ENCODE data around the gene IRAK1. TPM values are rescaled to one million over a fixed set of nuclear protein-coding genes. Genes with fewer than 3 reads are reported as not detected.
A peak's percentile ranks its signal among the peaks of the same experiment; 100 is the strongest.

Gene IRAK1
- total and polyA plus RNA-seq, 2 donors from 2014 or later: 46.6 to 85.3 TPM

GRCh38 chrX:154008521-154008920 lies 11.2 kb downstream of the IRAK1 start:
- no peak overlapping the region for H3K27ac ChIP-seq (ENCODE audit: low read depth in 2 of 2, low read length in 2 of 2)
- intact Hi-C loops (cut with DNase I): no loop called here
- FAIRE-seq: no peak
- no peaks in the 10 kb centered on the region for H3K4me1 ChIP-seq (ENCODE audit: control insufficient read depth in 2 of 3, insufficient read depth in 2 of 3, low read depth in 1 of 3, low read length in 3 of 3)
- no peaks in the 10 kb centered on the region for H3K27me3 ChIP-seq (ENCODE audit: control insufficient read depth, insufficient read depth, low read length)
- no peak for TF ChIP-seq CTCF (IDR thresholded peaks at IDR 0.05; ENCODE audit: borderline replicate concordance, extremely low read depth, insufficient read depth)
- H3K4me3 ChIP-seq (ENCODE audit: low read length in 3 of 3): no peak overlapping the region
- no peak for DNase-seq
- H3K9ac ChIP-seq (ENCODE audit: low read length in 3 of 3): no peak overlapping the region
- no peaks in the 10 kb centered on the region for H3K36me3 ChIP-seq (ENCODE audit: control insufficient read depth in 2 of 3, insufficient read depth in 3 of 3, low read length in 3 of 3)
- H3K9me3 ChIP-seq (ENCODE audit: control insufficient read depth in 2 of 3, insufficient read depth in 1 of 3, low read length in 3 of 3): no peaks in the 10 kb centered on the region

DNA sequence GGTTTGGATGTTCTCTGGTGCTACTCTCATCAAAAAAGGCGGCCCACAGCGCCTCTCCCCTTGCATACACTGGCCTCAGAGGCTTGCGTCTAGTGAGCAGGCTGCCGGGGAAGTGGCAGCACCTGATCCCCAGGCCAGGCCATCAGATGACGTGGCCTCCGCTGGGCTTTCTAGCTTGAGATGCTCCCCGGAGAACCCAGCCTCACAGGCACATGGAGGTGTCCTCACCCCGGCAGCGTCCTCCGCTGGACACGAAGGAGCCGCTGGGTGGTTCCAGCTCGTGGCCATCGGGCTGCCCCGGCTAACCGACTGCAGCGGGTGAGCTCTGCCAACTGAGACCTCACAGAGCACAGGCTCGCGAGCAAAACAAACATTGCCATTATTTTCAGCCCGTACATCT lies 12.8 kb downstream of the IRAK1 start:
- no peaks in the 10 kb centered on the region for H3K36me3 ChIP-seq (ENCODE audit: control insufficient read depth in 2 of 3, insufficient read depth in 3 of 3, low read length in 3 of 3)
- no peak for TF ChIP-seq CTCF (IDR thresholded peaks at IDR 0.05; ENCODE audit: borderline replicate concordance, extremely low read depth, insufficient read depth)
- H3K27me3 ChIP-seq (ENCODE audit: control insufficient read depth, insufficient read depth, low read length): no peaks in the 10 kb centered on the region
- H3K9ac ChIP-seq (ENCODE audit: low read length in 3 of 3): no peak overlapping the region
- H3K4me1 ChIP-seq (ENCODE audit: control insufficient read depth in 2 of 3, insufficient read depth in 2 of 3, low read depth in 1 of 3, low read length in 3 of 3): no peaks in the 10 kb centered on the region
- H3K27ac ChIP-seq (ENCODE audit: low read depth in 2 of 2, low read length in 2 of 2): no peak overlapping the region
- intact Hi-C loops (cut with DNase I): no loop called here
- no peak overlapping the region for H3K4me3 ChIP-seq (ENCODE audit: low read length in 3 of 3)
- FAIRE-seq (no peak), DNase-seq (peak in 1 of 5 donors; percentile 70)
- H3K9me3 ChIP-seq (ENCODE audit: control insufficient read depth in 2 of 3, insufficient read depth in 1 of 3, low read length in 3 of 3): no peaks in the 10 kb centered on the region

DNA sequence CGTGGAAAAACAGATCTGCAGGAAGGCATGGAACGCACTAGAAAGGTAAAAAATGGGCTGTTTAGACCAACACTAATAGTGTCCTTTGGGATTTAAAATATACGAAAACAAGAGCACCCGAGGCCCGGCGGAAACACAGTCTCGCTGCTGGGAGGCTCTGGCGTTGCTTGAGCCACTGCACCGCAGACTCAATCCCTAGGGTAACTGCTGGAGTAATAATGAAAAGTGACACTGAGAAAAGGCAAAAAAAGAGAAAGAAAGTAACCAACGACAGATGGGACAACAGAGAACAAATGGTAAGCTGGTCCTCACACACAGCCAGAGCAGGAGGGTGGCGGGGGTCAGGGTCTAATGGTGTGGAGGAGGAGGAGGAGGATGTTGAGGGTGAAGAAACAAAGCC lies 15.4 kb downstream of the IRAK1 start:
- Histone ChIP-seq H3K27me3 (ENCODE audit: control insufficient read depth, insufficient read depth, low read length) (no peaks in the 10 kb centered on the region), H3K4me3 (ENCODE audit: low read length in 3 of 3) (no peak overlapping the region)

More for the DNA sequence above, 15.4 kb downstream of the IRAK1 start:
- no peaks in the 10 kb centered on the region for H3K9me3 ChIP-seq (ENCODE audit: control insufficient read depth in 2 of 3, insufficient read depth in 1 of 3, low read length in 3 of 3)
- no peaks in the 10 kb centered on the region for H3K4me1 ChIP-seq (ENCODE audit: control insufficient read depth in 2 of 3, insufficient read depth in 2 of 3, low read depth in 1 of 3, low read length in 3 of 3)
- H3K27ac ChIP-seq (ENCODE audit: low read depth in 2 of 2, low read length in 2 of 2): no peak overlapping the region
- DNase-seq (no peak), FAIRE-seq (no peak)
- no peak for TF ChIP-seq CTCF (IDR thresholded peaks at IDR 0.05; ENCODE audit: borderline replicate concordance, extremely low read depth, insufficient read depth)
- H3K9ac ChIP-seq (ENCODE audit: low read length in 3 of 3): no peak overlapping the region
- H3K36me3 ChIP-seq (ENCODE audit: control insufficient read depth in 2 of 3, insufficient read depth in 3 of 3, low read length in 3 of 3): no peaks in the 10 kb centered on the region
- intact Hi-C loops (cut with DNase I): no loop called here

Data from kidney (tissue), 14 donors.